Muscle layer of colon (tissue), 2 donors: ENCODE measurements around the gene ALDH1L1.

Source experiments
- H3K27ac ChIP-seq: one replicate; pipeline ENCODE4 v1.7.0; 2013; ENCODE audit warnings: low read depth, mild to moderate bottlenecking, low read length, moderate library complexity
- H3K27me3 ChIP-seq, 2 donors: one replicate each; pipeline ENCODE4 v1.7.0; 2013; ENCODE audit warnings: low read length in 2 of 2, mild to moderate bottlenecking in 2 of 2; ENCODE audit not compliant: insufficient read depth in 2 of 2, control insufficient read depth in 1 of 2
- H3K36me3 ChIP-seq: one replicate; pipeline ENCODE4 v1.7.0; 2013; ENCODE audit warnings: mild to moderate bottlenecking, low read length; ENCODE audit not compliant: insufficient read depth
- H3K4me1 ChIP-seq: one replicate; pipeline ENCODE4 v1.7.0; 2013; ENCODE audit warnings: mild to moderate bottlenecking, low read length; ENCODE audit not compliant: insufficient read depth
- H3K4me3 ChIP-seq, 2 donors: one replicate each; pipeline ENCODE4 v1.7.0; 2013; ENCODE audit warnings: low read length in 2 of 2, low read depth in 1 of 2, mild to moderate bottlenecking in 1 of 2, moderate library complexity in 1 of 2
- H3K9ac ChIP-seq: one replicate; pipeline ENCODE4 v1.7.0; 2013; ENCODE audit warnings: low read length
- H3K9me3 ChIP-seq: one replicate; pipeline ENCODE4 v1.7.0; 2013; ENCODE audit warnings: mild to moderate bottlenecking, low read length
- donor health status: abdominal sarcoma.
- donor health status: Adenocarcinoma of cecum.

Gene ALDH1L1

GRCh38 chr3:126058666-126059065 is 121.7 kb downstream of the ALDH1L1 start:
- Histone ChIP-seq H3K9me3 (no peaks in the 10 kb centered on the region), H3K36me3 (peaks cover 7% of the 10 kb centered on the region), H3K9ac (no peak overlapping the region), H3K4me1 (no peaks in the 10 kb centered on the region), H3K27me3 (no peaks in the 10 kb centered on the region), H3K27ac (no peak overlapping the region), H3K4me3 (no peak overlapping the region)

- no peak overlapping the region for H3K27ac ChIP-seq
- H3K27me3 ChIP-seq, result no peaks in the 10 kb centered on the region
- peaks cover 7% of the 10 kb centered on the region for H3K36me3 ChIP-seq
- no peak overlapping the region for H3K4me3 ChIP-seq
- no peaks in the 10 kb centered on the region for H3K4me1 ChIP-seq
- no peaks in the 10 kb centered on the region for H3K9me3 ChIP-seq
- H3K9ac ChIP-seq, result no peak overlapping the region
These were observed 122.5 kb downstream of the ALDH1L1 start for GRCh38 chr3:126057936-126058335.

- no peak overlapping the region for H3K4me3 ChIP-seq
- H3K27ac ChIP-seq, result no peak overlapping the region
- H3K4me1 ChIP-seq, result no peaks in the 10 kb centered on the region
- no peaks in the 10 kb centered on the region for H3K27me3 ChIP-seq
- peaks cover 7% of the 10 kb centered on the region for H3K36me3 ChIP-seq
- no peak overlapping the region for H3K9ac ChIP-seq
- H3K9me3 ChIP-seq, result no peaks in the 10 kb centered on the region
These were observed 122.9 kb downstream of the ALDH1L1 start for GRCh38 chr3:126057501-126057819.

- H3K36me3 ChIP-seq, result peaks cover 7% of the 10 kb centered on the region
- no peak overlapping the region for H3K4me3 ChIP-seq
- H3K27me3 ChIP-seq, result no peaks in the 10 kb centered on the region
- H3K27ac ChIP-seq, result no peak overlapping the region
- no peak overlapping the region for H3K9ac ChIP-seq
- no peaks in the 10 kb centered on the region for H3K9me3 ChIP-seq
- H3K4me1 ChIP-seq, result no peaks in the 10 kb centered on the region
These were observed 123.5 kb downstream of the ALDH1L1 start for GRCh38 chr3:126056681-126057500.

GRCh38 chr3:126056088-126056487 is 124.3 kb downstream of the ALDH1L1 start:
- peaks cover 7% of the 10 kb centered on the region for H3K36me3 ChIP-seq
- H3K9ac ChIP-seq, result no peak overlapping the region
- H3K27ac ChIP-seq, result no peak overlapping the region
- H3K27me3 ChIP-seq, result no peaks in the 10 kb centered on the region
- no peaks in the 10 kb centered on the region for H3K4me1 ChIP-seq
- H3K9me3 ChIP-seq, result no peaks in the 10 kb centered on the region
- no peak overlapping the region for H3K4me3 ChIP-seq

- no peak overlapping the region for H3K27ac ChIP-seq
- no peak overlapping the region for H3K4me3 ChIP-seq
- no peaks in the 10 kb centered on the region for H3K27me3 ChIP-seq
These were observed 125.5 kb downstream of the ALDH1L1 start for GRCh38 chr3:126054870-126055269.

GRCh38 chr3:126053949-126054569 is 126.3 kb downstream of the ALDH1L1 start:
- Histone ChIP-seq H3K27ac (no peak overlapping the region), H3K9ac (no peak overlapping the region), H3K4me1 (no peaks in the 10 kb centered on the region), H3K9me3 (no peaks in the 10 kb centered on the region), H3K4me3 (no peak overlapping the region), H3K27me3 (no peaks in the 10 kb centered on the region), H3K36me3 (no peaks in the 10 kb centered on the region)

More at GRCh38 chr3:126054870-126055269, 125.5 kb downstream of the ALDH1L1 start:
- Histone ChIP-seq H3K4me1 (no peaks in the 10 kb centered on the region), H3K9me3 (no peaks in the 10 kb centered on the region), H3K9ac (no peak overlapping the region), H3K36me3 (peaks cover 6% of the 10 kb centered on the region)
